Panc1 (cell line): ENCODE data around the gene IYD. TPM values are rescaled to one million over a fixed set of nuclear protein-coding genes. Genes with fewer than 3 reads are reported as not detected.

Experiments used
- ATAC-seq: fragments of 200-7000 bp; cut with Tn5 transposase; 2 replicates; pipeline ENCODE4 v1.9.1; 2020; ENCODE audit warnings: mild to moderate bottlenecking, moderate library complexity
- BruUV-seq: library from RNA; stranded (reverse); fragments of 400-500 nt; replicated peaks from 2 replicates; lab custom pipeline; 2021; lab: Mats Ljungman, UMichigan
- CTCF ChIA-PET: fragments of 300-600 bp; sonication (Branson Sonifier 250); formaldehyde crosslinking; loops from one replicate; lab custom pipeline; 2022; ENCODE audit warnings: antibody characterized with exemption; lab: Charles Lee
- POLR2A ChIA-PET: fragments of 300-600 bp; sonication (Branson Sonifier 250); formaldehyde crosslinking; loops from one replicate; lab custom pipeline; 2022; ENCODE audit warnings: antibody characterized with exemption; lab: Charles Lee
- DNase-seq: peaks from one replicate; pipeline ENCODE4 v3.0.0-alpha.2; 2010; ENCODE audit warnings: low read depth, low spot score
- H3K27ac ChIP-seq: 2 replicates; pipeline ENCODE4 v1.5.1; 2011; ENCODE audit warnings: mild to moderate bottlenecking, low read length, inconsistent platforms
- H3K27me3 ChIP-seq: fragments of 200-500 bp; sonication (Bioruptor generic); 2 replicates; pipeline ENCODE4 v1.6.0; 2014; ENCODE audit warnings: low read length, inconsistent platforms; ENCODE audit not compliant: control insufficient read depth, insufficient read depth
- H3K36me3 ChIP-seq: fragments of 200-500 bp; sonication (Bioruptor generic); 2 replicates; pipeline ENCODE4 v1.5.1; 2014; ENCODE audit warnings: inconsistent platforms, mild to moderate bottlenecking, low read length, moderate library complexity; ENCODE audit not compliant: control insufficient read depth, insufficient read depth
- H3K4me1 ChIP-seq: 2 replicates; pipeline ENCODE4 v1.5.1; 2011; ENCODE audit warnings: inconsistent platforms, mild to moderate bottlenecking, low read length, moderate library complexity; ENCODE audit not compliant: control insufficient read depth, insufficient read depth
- H3K4me3 ChIP-seq, 2 experiments: 2 replicates each; pipeline ENCODE4 v1.5.1; 2011 to 2012; ENCODE audit warnings: low read depth in 2 of 2, low read length in 2 of 2, mild to moderate bottlenecking in 2 of 2, inconsistent platforms in 1 of 2, moderate library complexity in 1 of 2
- H3K9me3 ChIP-seq: fragments of 200-500 bp; sonication (Bioruptor generic); 2 replicates; pipeline ENCODE4 v1.5.1; 2014; ENCODE audit warnings: low read depth, mild to moderate bottlenecking, inconsistent platforms, low read length, moderate library complexity; ENCODE audit not compliant: control insufficient read depth, insufficient read depth
- CTCF ChIP-seq: fragments of 450-650 bp; IDR thresholded peaks from 2 replicates; pipeline ENCODE4 v1.5.1; 2017; ENCODE audit warnings: mild to moderate bottlenecking
- POLR2AphosphoS5 ChIP-seq: IDR thresholded peaks from 2 replicates; pipeline ENCODE4 v1.6.1; 2012; ENCODE audit warnings: mild to moderate bottlenecking, low read depth, low read length, moderate library complexity
- SIN3A ChIP-seq: IDR thresholded peaks from 2 replicates; pipeline ENCODE4 v1.6.1; 2012; ENCODE audit warnings: low read depth, mild to moderate bottlenecking, low read length, moderate library complexity, borderline replicate concordance; ENCODE audit not compliant: insufficient read depth
- TCF7L2 ChIP-seq: IDR thresholded peaks from 2 replicates; pipeline ENCODE4 v1.6.1; 2011; ENCODE audit warnings: mild to moderate bottlenecking, low read depth, low read length, inconsistent platforms
- in situ Hi-C: cut with HindIII; loops from 2 replicates; pipeline ENCODE4 v1.10.0; 2016; ENCODE audit warnings: low sequenced_read_pairs, low pct_unique_long_range_greater_than_20kb
- intact Hi-C: fragments of 100-400 bp; cut with micrococcal nuclease; formaldehyde crosslinking; loops from one replicate; pipeline ENCODE4 v1.10.0; 2022; ENCODE audit not compliant: unreplicated experiment
- total RNA-seq: library from RNA; stranded (reverse); gene quantifications from one replicate; pipeline ENCODE4 v1.2.1, GENCODE V29; 2021; ENCODE audit not compliant: unreplicated experiment
- TF ChIP-seq, protein P1 (sequence below), 2 experiments: IDR thresholded peaks; 2 replicates each; pipeline ENCODE4 v1.6.1; 2011 to 2012; ENCODE audit warnings: low read depth in 2 of 2, control low read depth in 1 of 2, low read length in 1 of 2, mild to moderate bottlenecking in 1 of 2, moderate library complexity in 1 of 2; ENCODE audit not compliant: insufficient read depth in 1 of 2

Gene IYD
- total RNA-seq, 1 experiment from 2014 or later: 0.03 TPM

DNA sequence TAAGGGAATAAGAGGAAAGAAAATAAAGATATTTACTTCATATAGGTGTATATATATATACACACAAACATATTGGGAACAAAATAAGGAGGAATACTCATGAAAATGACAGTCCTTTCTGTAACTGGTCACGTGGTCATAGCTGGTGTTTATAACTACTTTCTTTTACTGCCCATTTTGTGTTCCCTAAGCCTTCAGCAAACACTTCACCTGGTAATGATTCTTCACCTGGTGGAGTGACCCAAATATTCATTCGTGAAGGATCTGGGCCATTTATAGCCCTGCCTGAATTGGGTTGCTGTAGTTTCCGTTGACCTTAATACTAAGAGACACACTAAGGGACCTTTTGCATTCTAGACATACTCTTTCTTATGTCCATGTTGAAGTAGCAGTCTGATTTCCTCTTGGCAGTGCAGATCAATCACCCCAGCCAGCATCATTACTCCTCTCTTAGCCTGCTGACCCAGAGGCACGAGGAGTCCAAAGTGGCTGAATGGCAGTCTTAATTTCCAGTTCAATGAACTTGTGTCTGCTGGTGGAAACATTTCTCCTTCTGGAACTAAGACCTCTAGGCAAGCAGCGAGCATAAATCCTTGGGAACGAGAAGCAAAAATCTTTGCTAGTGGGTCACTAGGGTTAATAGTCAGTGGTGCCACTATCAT, 39.9 kb upstream of the IYD start:
- in situ Hi-C loops: no loop called here

GRCh38 chr6:150331344-150331743, 37.5 kb upstream of the IYD start:
- CTCF ChIA-PET: no interaction called here
- no peak overlapping the region for H3K27ac ChIP-seq
- POLR2A ChIA-PET: no interaction called here
- ATAC-seq: no peak
- no peak for TF ChIP-seq TCF7L2
- TF ChIP-seq SIN3A: no peak
- no peak for TF ChIP-seq CTCF
- TF ChIP-seq, protein P1, sequence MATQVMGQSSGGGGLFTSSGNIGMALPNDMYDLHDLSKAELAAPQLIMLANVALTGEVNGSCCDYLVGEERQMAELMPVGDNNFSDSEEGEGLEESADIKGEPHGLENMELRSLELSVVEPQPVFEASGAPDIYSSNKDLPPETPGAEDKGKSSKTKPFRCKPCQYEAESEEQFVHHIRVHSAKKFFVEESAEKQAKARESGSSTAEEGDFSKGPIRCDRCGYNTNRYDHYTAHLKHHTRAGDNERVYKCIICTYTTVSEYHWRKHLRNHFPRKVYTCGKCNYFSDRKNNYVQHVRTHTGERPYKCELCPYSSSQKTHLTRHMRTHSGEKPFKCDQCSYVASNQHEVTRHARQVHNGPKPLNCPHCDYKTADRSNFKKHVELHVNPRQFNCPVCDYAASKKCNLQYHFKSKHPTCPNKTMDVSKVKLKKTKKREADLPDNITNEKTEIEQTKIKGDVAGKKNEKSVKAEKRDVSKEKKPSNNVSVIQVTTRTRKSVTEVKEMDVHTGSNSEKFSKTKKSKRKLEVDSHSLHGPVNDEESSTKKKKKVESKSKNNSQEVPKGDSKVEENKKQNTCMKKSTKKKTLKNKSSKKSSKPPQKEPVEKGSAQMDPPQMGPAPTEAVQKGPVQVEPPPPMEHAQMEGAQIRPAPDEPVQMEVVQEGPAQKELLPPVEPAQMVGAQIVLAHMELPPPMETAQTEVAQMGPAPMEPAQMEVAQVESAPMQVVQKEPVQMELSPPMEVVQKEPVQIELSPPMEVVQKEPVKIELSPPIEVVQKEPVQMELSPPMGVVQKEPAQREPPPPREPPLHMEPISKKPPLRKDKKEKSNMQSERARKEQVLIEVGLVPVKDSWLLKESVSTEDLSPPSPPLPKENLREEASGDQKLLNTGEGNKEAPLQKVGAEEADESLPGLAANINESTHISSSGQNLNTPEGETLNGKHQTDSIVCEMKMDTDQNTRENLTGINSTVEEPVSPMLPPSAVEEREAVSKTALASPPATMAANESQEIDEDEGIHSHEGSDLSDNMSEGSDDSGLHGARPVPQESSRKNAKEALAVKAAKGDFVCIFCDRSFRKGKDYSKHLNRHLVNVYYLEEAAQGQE (IDR thresholded peaks at IDR 0.05; ENCODE audit: insufficient read depth in 1 of 2, low read depth in 2 of 2, low read length in 1 of 2): no peak
- no peak for TF ChIP-seq POLR2AphosphoS5
- H3K36me3 ChIP-seq: no peaks in the 10 kb centered on the region
- intact Hi-C loops: no loop called here
- in situ Hi-C loops: no loop called here
- H3K9me3 ChIP-seq: no peaks in the 10 kb centered on the region
- no peaks in the 10 kb centered on the region for H3K4me1 ChIP-seq
- no peaks in the 10 kb centered on the region for H3K27me3 ChIP-seq
- H3K4me3 ChIP-seq: no peak overlapping the region
- no TSS peak for BruUV-seq
- no peak for DNase-seq

More for the DNA sequence above, 39.9 kb upstream of the IYD start:
- no TSS peak for BruUV-seq
- Histone ChIP-seq H3K27me3 (no peaks in the 10 kb centered on the region), H3K27ac (no peak overlapping the region), H3K4me3 (no peak overlapping the region), H3K36me3 (no peaks in the 10 kb centered on the region), H3K4me1 (no peaks in the 10 kb centered on the region), H3K9me3 (no peaks in the 10 kb centered on the region)
- DNase-seq (no peak), ATAC-seq (no peak)
- CTCF ChIA-PET: no interaction called here
- POLR2A ChIA-PET: no interaction called here
- TF ChIP-seq SIN3A (no peak), POLR2AphosphoS5 (no peak)
- intact Hi-C loops: no loop called here

DNA sequence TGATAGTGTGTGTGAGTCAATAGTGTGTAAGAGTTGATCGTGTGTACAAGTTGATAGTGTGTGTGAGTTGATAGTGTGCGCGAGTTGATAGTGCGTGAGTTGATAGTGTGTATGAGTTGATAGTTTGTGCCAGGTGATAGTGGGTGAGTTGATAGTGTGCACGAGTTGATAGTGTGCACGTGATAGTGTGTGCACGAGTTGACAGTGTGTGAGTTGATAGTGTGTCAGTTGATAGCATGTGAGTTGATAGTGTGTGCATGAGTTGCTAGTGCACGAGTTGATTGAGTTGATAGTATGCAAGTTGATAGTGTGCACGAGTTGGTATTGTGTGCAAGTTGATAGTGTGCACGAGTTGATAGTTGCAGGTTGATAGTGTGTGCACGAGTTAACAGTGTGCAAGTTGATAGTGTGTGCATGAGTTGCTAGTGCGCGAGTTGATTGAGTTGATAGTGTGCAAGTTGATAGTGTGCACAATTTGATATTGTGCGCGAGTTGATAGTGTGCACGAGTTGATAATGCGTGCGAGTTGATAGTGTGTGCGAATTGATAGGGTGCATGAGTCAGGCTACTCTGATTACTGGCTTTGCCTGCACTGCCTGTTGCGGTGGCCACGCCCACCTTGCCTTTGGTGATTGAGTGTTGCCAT, 35.8 kb upstream of the IYD start:
- DNase-seq (no peak), ATAC-seq (no peak)
- no TSS peak for BruUV-seq
- Histone ChIP-seq H3K27ac (no peak overlapping the region), H3K27me3 (no peaks in the 10 kb centered on the region), H3K4me3 (no peak overlapping the region), H3K4me1 (no peaks in the 10 kb centered on the region), H3K9me3 (no peaks in the 10 kb centered on the region), H3K36me3 (no peaks in the 10 kb centered on the region)
- POLR2A ChIA-PET: no interaction called here
- CTCF ChIA-PET: no interaction called here
- intact Hi-C loops (no loop called here), in situ Hi-C loops (no loop called here)
- no peak for TF ChIP-seq CTCF
- no peak for TF ChIP-seq POLR2AphosphoS5
- no peak for TF ChIP-seq TCF7L2
